Measurements from ENCODE around the gene TSEN15. TPM values are rescaled to one million over a fixed set of nuclear protein-coding genes. Genes with fewer than 3 reads are reported as not detected.
A peak's percentile ranks its signal among the peaks of the same experiment; 100 is the strongest.

The TSEN15 gene
- total and polyA plus RNA-seq, 9 of the 15 experiments (the other 6 are each of a cell fraction or from before 2014, with no cell fraction given): 25.6 to 121 (median 91.3) TPM

GRCh38 chr1:184036517-184036949, 15.0 kb upstream of the TSEN15 start (continued):
- TF ChIP-seq ZBTB11 (CRISPR knock-in tag; IDR thresholded peaks at IDR 0.05): peak in 1 of 3 experiments; percentile 39; a peak in 1 of 6 replicates
- no peak for TF ChIP-seq PYGO2 (tag; IDR thresholded peaks at IDR 0.05)
- TF ChIP-seq EP400 (IDR thresholded peaks at IDR 0.05): 0 out of 2 replicates have a peak, but pooled peaks have one; percentile 11
- TF ChIP-seq SIN3B (IDR thresholded peaks at IDR 0.05; ENCODE audit: low read depth): no peak
- TF ChIP-seq ZNF24 (IDR thresholded peaks at IDR 0.05): no peak
- TF ChIP-seq POLR2H (tag; IDR thresholded peaks at IDR 0.05; ENCODE audit: low read depth): peak; percentile 2; the same call in 1 of the 2 replicates
- no peak for TF ChIP-seq MNT (conservative IDR thresholded peaks at IDR 0.05)
- TF ChIP-seq TBP (optimal IDR thresholded peaks at IDR 0.05; ENCODE audit: low read depth, low read length): no peak
- no peak for TF ChIP-seq HDAC6 (IDR thresholded peaks at IDR 0.05; ENCODE audit: low read depth, low read length)
- TF ChIP-seq MECOM (CRISPR knock-in tag; IDR thresholded peaks at IDR 0.05): no peak
- peak; percentile 50; the same call in 1 of the 2 replicates for TF ChIP-seq NFRKB (IDR thresholded peaks at IDR 0.05; ENCODE audit: low read depth)
- TF ChIP-seq MCM7 (IDR thresholded peaks at IDR 0.05): no peak
- TF ChIP-seq MTF1 (CRISPR knock-in tag; IDR thresholded peaks at IDR 0.05; ENCODE audit: borderline replicate concordance): no peak
- no peak for TF ChIP-seq CHD4 (IDR thresholded peaks at IDR 0.05; ENCODE audit: insufficient read depth, insufficient replicate concordance, low read depth, low read length, poor library complexity, severe bottlenecking)
- TF ChIP-seq ZBTB8A (IDR thresholded peaks at IDR 0.05; ENCODE audit: partially characterized antibody): no peak
- no peak for TF ChIP-seq HNRNPUL1 (IDR thresholded peaks at IDR 0.05; ENCODE audit: low read length)
- peak; percentile 3; the same call in 1 of the 2 replicates for TF ChIP-seq CEBPG (CRISPR knock-in tag; IDR thresholded peaks at IDR 0.05)
- no peak for TF ChIP-seq CEBPG (tag; conservative IDR thresholded peaks at IDR 0.05 in 1 of 2, IDR thresholded peaks at IDR 0.05 in 1 of 2)
- TF ChIP-seq AFF4 (CRISPR knock-in tag; IDR thresholded peaks at IDR 0.05): 0 out of 2 replicates have a peak, but pooled peaks have one; percentile 32
- TF ChIP-seq NRF1 (conservative IDR thresholded peaks at IDR 0.05 in 1 of 2, IDR thresholded peaks at IDR 0.05 in 1 of 2): peak; percentile 55 to 61
- no peak for TF ChIP-seq KHSRP (IDR thresholded peaks at IDR 0.05)

All from K562 (cell line).